ENCODE data around the gene PIEZO2. TPM values are rescaled to one million over a fixed set of nuclear protein-coding genes. Genes with fewer than 3 reads are reported as not detected.
A peak's percentile ranks its signal among the peaks of the same experiment; 100 is the strongest.

PIEZO2 gene
- total RNA-seq, 2 experiments from 2014 or later = not detected

GRCh38 chr18:10804126-10804525 is 345.2 kb downstream of the PIEZO2 start:
- Mint-ChIP-seq H3K9me3 (no peaks in the 10 kb centered on the region), H3K27me3 (no peaks in the 10 kb centered on the region), H3K36me3 (ENCODE audit: low read depth) (no peaks in the 10 kb centered on the region), H3K4me3 (no peak overlapping the region), H3K4me1 (no peaks in the 10 kb centered on the region), H3K27ac (no peak overlapping the region)
- DNase-seq = no peak
- ChIA-PET POLR2A (no interaction called here), CTCF (no interaction called here)

GRCh38 chr18:10798727-10799550 is 350.4 kb downstream of the PIEZO2 start:
- H3K9me3 Mint-ChIP-seq = no peaks in the 10 kb centered on the region
- DNase-seq = no peak
- ChIA-PET CTCF (no interaction called here), POLR2A (no interaction called here)
- H3K27ac Mint-ChIP-seq = no peak overlapping the region
- H3K36me3 Mint-ChIP-seq (ENCODE audit: low read depth) = no peaks in the 10 kb centered on the region
- H3K27me3 Mint-ChIP-seq = no peaks in the 10 kb centered on the region
- no peaks in the 10 kb centered on the region for H3K4me1 Mint-ChIP-seq
- no peak overlapping the region for H3K4me3 Mint-ChIP-seq

GRCh38 chr18:10797896-10798295 is 351.5 kb downstream of the PIEZO2 start:
- no peak overlapping the region for H3K27ac Mint-ChIP-seq
- no peak for DNase-seq
- H3K9me3 Mint-ChIP-seq = no peaks in the 10 kb centered on the region
- H3K4me1 Mint-ChIP-seq = no peaks in the 10 kb centered on the region
- ChIA-PET POLR2A (no interaction called here), CTCF (no interaction called here)
- H3K4me3 Mint-ChIP-seq = no peak overlapping the region
- H3K27me3 Mint-ChIP-seq = peaks cover 4% of the 10 kb centered on the region
- no peaks in the 10 kb centered on the region for H3K36me3 Mint-ChIP-seq (ENCODE audit: low read depth)

- no peaks in the 10 kb centered on the region for H3K4me1 Mint-ChIP-seq
- CTCF ChIA-PET = no interaction called here
Measured at GRCh38 chr18:10794771-10795170, 354.6 kb downstream of the PIEZO2 start.

GRCh38 chr18:10793730-10794370 is 355.5 kb downstream of the PIEZO2 start:
- CTCF ChIA-PET = no interaction called here
- Mint-ChIP-seq H3K27ac (no peak overlapping the region), H3K36me3 (ENCODE audit: low read depth) (no peaks in the 10 kb centered on the region), H3K4me3 (no peak overlapping the region), H3K27me3 (peaks cover 21% of the 10 kb centered on the region), H3K4me1 (no peaks in the 10 kb centered on the region), H3K9me3 (no peaks in the 10 kb centered on the region)
- DNase-seq = no peak
- POLR2A ChIA-PET = no interaction called here

More at GRCh38 chr18:10794771-10795170, 354.6 kb downstream of the PIEZO2 start:
- DNase-seq = no peak
- H3K36me3 Mint-ChIP-seq (ENCODE audit: low read depth) = no peaks in the 10 kb centered on the region
- H3K27me3 Mint-ChIP-seq = peaks cover 16% of the 10 kb centered on the region
- H3K9me3 Mint-ChIP-seq = no peaks in the 10 kb centered on the region
- no peak overlapping the region for H3K4me3 Mint-ChIP-seq
- H3K27ac Mint-ChIP-seq = no peak overlapping the region
- POLR2A ChIA-PET = no interaction called here

- POLR2A ChIA-PET = no interaction called here
- CTCF ChIA-PET = no interaction called here
- Mint-ChIP-seq H3K4me1 (peaks cover 7% of the 10 kb centered on the region), H3K36me3 (ENCODE audit: low read depth) (no peaks in the 10 kb centered on the region), H3K4me3 (no peak overlapping the region), H3K27ac (no peak overlapping the region), H3K27me3 (peaks cover 25% of the 10 kb centered on the region), H3K9me3 (no peaks in the 10 kb centered on the region)
- no peak for DNase-seq
Measured at GRCh38 chr18:10792181-10792580, 357.2 kb downstream of the PIEZO2 start.

GRCh38 chr18:10791169-10791831 is 358.1 kb downstream of the PIEZO2 start:
- DNase-seq = no peak
- Mint-ChIP-seq H3K27ac (no peak overlapping the region), H3K27me3 (peaks cover 30% of the 10 kb centered on the region), H3K36me3 (ENCODE audit: low read depth) (no peaks in the 10 kb centered on the region), H3K9me3 (no peaks in the 10 kb centered on the region), H3K4me1 (peaks cover 8% of the 10 kb centered on the region), H3K4me3 (no peak overlapping the region)
- POLR2A ChIA-PET = no interaction called here
- CTCF ChIA-PET = no interaction called here

GRCh38 chr18:10789180-10789579 is 360.2 kb downstream of the PIEZO2 start:
- Mint-ChIP-seq H3K4me3 (no peak overlapping the region), H3K36me3 (ENCODE audit: low read depth) (no peaks in the 10 kb centered on the region), H3K27me3 (peaks cover 51% of the 10 kb centered on the region), H3K4me1 (peaks cover 8% of the 10 kb centered on the region), H3K9me3 (no peaks in the 10 kb centered on the region), H3K27ac (no peak overlapping the region)
- no peak for DNase-seq
- CTCF ChIA-PET = no interaction called here
- POLR2A ChIA-PET = no interaction called here

- H3K4me1 Mint-ChIP-seq = peaks cover 8% of the 10 kb centered on the region
- CTCF ChIA-PET = interaction anchor here (0.6 kb wide), 1 partner anchor 14 kb away, joined by 3 read pairs; no protein-coding TSS in a partner anchor
- POLR2A ChIA-PET = no interaction called here
- H3K27me3 Mint-ChIP-seq = peaks cover 59% of the 10 kb centered on the region
- no peaks in the 10 kb centered on the region for H3K36me3 Mint-ChIP-seq (ENCODE audit: low read depth)
- DNase-seq = peak; percentile 94
- no peak overlapping the region for H3K27ac Mint-ChIP-seq
- no peak overlapping the region for H3K4me3 Mint-ChIP-seq
- H3K9me3 Mint-ChIP-seq = no peaks in the 10 kb centered on the region
Measured at GRCh38 chr18:10787293-10787901, 362.0 kb downstream of the PIEZO2 start.

GRCh38 chr18:10785798-10786197 is 363.6 kb downstream of the PIEZO2 start:
- no peak overlapping the region for H3K4me3 Mint-ChIP-seq
- ChIA-PET CTCF (interaction anchor here (1.8 kb wide), 1 partner anchor 17 kb away, joined by 5 read pairs; no protein-coding TSS in a partner anchor), POLR2A (no interaction called here)
- H3K9me3 Mint-ChIP-seq = no peaks in the 10 kb centered on the region
- DNase-seq = no peak
- H3K27ac Mint-ChIP-seq = no peak overlapping the region
- peaks cover 50% of the 10 kb centered on the region for H3K27me3 Mint-ChIP-seq
- peaks cover 8% of the 10 kb centered on the region for H3K4me1 Mint-ChIP-seq
- no peaks in the 10 kb centered on the region for H3K36me3 Mint-ChIP-seq (ENCODE audit: low read depth)

GRCh38 chr18:10784596-10785202 is 364.7 kb downstream of the PIEZO2 start:
- ChIA-PET CTCF (interaction anchor here (1.8 kb wide), 1 partner anchor 16 kb away, joined by 5 read pairs; no protein-coding TSS in a partner anchor), POLR2A (no interaction called here)
- H3K36me3 Mint-ChIP-seq (ENCODE audit: low read depth) = no peaks in the 10 kb centered on the region
- H3K27me3 Mint-ChIP-seq = peaks cover 47% of the 10 kb centered on the region
- no peak for DNase-seq
- H3K4me3 Mint-ChIP-seq = no peak overlapping the region
- no peak overlapping the region for H3K27ac Mint-ChIP-seq
- H3K4me1 Mint-ChIP-seq = peaks cover 8% of the 10 kb centered on the region
- H3K9me3 Mint-ChIP-seq = no peaks in the 10 kb centered on the region

GRCh38 chr18:10783941-10784340 is 365.4 kb downstream of the PIEZO2 start:
- Mint-ChIP-seq H3K4me3 (no peak overlapping the region), H3K27me3 (peaks cover 44% of the 10 kb centered on the region), H3K9me3 (no peaks in the 10 kb centered on the region), H3K27ac (no peak overlapping the region), H3K36me3 (ENCODE audit: low read depth) (no peaks in the 10 kb centered on the region), H3K4me1 (peaks cover 8% of the 10 kb centered on the region)
- POLR2A ChIA-PET = no interaction called here
- no peak for DNase-seq
- CTCF ChIA-PET = no interaction called here

GRCh38 chr18:10776493-10776892 is 372.9 kb downstream of the PIEZO2 start:
- Mint-ChIP-seq H3K4me3 (no peak overlapping the region), H3K4me1 (no peaks in the 10 kb centered on the region), H3K36me3 (ENCODE audit: low read depth) (no peaks in the 10 kb centered on the region), H3K9me3 (no peaks in the 10 kb centered on the region), H3K27ac (no peak overlapping the region), H3K27me3 (peaks cover 32% of the 10 kb centered on the region)
- POLR2A ChIA-PET = no interaction called here
- CTCF ChIA-PET = no interaction called here
- no peak for DNase-seq
